Erythroblast (primary cell): ENCODE results near the gene MLX.
"Not testable (repeated sequence)": the region's sequence is repeated elsewhere in the genome, so short reads cannot be mapped to it uniquely, and the experiment has no call there.

Experiments used
- DNase-seq, 2 experiments: peaks; one replicate each; lab custom pipeline; 2025; lab: John Stamatoyannopoulos, UW
- GATA1 ChIP-seq: IDR thresholded peaks from 2 replicates; pipeline ENCODE4 v1.6.1; 2011; ENCODE audit warnings: low read depth, mild to moderate bottlenecking, control low read depth, low read length, moderate library complexity
- POLR2A ChIP-seq: IDR thresholded peaks from 2 replicates; pipeline ENCODE4 v1.6.1; 2011; ENCODE audit warnings: mild to moderate bottlenecking, low read length

Gene MLX

DNA sequence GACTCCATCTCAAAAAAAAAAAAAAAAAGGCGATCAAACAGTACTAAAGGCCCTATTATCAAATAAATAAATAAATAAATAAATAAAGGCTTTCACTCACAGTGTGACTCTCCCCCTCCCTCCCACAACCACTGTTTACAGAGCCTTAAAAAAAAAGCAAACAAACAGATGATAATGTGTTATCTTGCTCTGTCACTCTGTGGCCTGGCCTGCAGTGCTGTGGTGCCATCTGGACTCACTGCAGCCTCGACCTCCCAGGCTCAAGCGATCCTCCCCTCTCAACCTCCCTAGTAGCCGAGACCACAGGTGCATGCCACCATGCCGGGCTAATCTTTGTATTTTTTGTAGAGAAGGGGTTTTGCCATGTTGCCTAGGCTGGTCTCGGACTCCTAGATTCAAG lies 39.0 kb upstream of the MLX start:
- no peak for TF ChIP-seq POLR2A
- peak; percentile 37 to 64 for DNase-seq

DNA sequence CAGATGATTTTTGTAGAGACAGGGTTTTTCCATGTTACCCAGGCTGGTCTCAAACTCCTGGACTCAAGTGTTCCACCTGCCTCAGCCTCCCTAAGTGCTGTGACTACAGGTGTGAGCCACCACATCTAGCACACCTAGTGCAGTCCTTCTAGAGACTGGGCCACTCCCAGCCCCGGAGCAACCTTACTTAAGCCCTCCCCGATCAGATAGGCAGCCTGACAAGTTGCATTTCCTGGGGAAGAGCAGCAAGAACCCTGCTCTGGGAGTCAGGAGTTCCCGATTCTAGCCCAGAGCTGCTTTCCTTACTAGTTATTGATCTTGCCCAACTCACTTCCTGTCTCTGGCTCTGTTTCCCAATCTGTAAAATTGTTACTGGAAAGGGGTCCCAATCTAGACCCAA lies 37.8 kb upstream of the MLX start:
- TF ChIP-seq GATA1 (no peak), POLR2A (no peak)
- DNase-seq = peak in 1 of 2 experiments; percentile 21

DNA sequence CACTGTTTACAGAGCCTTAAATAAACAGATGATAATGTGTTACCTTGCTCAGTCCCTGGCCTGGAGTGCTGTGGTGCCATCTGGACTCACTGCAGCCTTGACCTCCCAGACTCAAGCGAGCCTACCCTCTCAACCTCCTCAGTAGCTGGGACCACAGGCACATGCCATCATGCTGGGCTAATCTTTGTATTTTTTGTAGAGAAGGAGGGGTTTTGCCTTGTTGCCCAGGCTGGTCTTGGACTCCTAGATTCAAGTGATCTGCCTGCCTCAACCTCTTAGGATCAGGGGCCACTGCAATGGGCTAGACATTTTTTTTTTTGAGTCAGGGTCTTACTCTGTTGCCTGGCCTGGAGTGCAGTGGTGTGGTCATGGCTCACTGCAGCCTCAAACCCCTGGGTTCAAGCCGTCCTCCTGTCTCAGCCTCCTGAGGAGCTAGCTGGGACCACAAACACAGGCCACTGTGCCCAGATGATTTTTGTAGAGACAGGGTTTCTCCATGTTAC lies 35.9 kb upstream of the MLX start:
- no peak for DNase-seq
- TF ChIP-seq GATA1 (no peak), POLR2A (no peak)

DNA sequence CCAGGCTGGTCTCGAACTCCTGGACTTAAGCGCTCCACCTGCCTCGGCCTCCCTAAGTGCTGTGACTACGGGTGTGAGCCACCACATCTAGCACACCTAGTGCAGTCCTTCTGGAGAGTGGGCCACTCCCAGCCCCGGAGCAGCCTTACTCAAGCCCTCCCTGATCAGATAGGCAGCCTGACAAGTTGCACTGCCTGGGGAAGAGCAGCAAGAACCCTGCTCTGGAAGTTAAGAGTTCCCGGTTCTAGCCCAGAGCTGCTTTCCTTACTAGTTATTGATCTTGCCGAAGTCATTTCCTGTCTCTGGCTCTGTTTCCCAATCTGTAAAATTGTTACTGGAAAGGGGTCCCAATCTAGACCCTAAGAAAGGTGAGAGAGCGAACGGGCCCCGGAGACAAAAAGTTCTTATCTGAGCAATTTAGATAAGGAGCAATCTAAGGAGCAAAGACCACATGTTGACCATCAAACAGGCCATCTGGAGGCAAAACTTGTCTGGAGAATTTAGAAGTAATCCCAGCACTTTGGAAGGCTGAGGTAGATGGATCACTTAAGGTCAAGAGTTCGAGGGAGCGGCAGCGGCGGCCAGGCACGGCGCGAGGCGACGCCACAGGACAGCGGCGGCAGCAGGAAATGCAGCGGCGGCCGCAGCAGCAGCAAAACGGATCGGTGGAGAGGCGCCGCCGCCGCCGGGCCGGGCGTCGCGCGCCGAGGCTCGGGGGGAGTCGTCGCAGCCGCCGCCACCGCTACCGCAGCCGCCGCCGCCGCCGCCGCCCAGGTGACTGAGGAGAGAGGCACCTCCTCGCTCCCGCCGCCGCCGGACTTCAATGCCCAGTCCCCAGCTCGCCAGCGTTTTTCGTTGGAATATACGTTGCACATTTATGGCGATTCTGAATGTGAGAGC lies 35.2 kb upstream of the MLX start:
- TF ChIP-seq POLR2A = no peak
- TF ChIP-seq GATA1 = no peak
- peak; percentile 80 to 82 for DNase-seq

DNA sequence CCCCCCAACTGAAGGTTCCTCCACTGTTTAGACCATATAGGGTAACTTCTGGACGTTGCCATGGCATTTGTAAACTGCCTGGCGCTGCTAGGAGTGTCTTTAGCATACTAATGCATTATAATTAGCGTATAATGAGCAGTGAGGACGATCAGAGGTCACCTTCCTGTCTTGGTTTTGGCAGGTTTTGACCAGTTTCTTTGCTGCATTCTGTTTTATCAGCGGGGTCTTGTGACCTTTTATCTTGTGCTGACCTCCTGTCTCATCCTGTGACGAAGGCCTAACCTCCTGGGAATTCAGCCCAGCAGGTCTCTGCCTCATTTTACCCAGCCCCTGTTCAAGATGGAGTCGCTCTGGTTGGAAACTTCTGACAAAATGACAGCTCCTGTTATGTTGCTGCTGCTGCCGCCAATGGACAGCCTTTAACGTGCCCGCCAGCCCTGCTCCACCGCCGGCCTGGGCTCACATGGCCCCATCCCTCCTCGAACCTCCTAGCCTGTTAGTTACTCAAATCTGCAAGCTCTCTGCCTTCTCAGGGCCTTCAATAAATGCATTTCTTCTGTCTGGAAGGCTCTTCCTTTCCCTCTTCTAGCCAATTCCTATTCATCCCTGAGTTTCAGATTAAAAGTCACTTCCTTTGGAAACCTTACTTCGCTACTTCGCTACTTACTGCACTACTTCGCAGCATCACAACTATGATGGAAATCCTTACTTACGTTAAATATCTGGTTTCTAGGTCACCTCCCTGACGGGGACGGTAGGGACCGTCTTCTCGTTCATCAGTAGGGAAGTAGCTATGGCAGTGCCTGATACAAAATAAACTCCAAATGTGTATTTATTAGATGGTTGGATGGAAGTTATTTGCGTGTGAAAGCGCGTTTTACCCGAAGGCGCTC lies 31.5 kb upstream of the MLX start:
- no peak for TF ChIP-seq GATA1
- TF ChIP-seq POLR2A = no peak
- DNase-seq = peak in 1 of 2 experiments; percentile 46

DNA sequence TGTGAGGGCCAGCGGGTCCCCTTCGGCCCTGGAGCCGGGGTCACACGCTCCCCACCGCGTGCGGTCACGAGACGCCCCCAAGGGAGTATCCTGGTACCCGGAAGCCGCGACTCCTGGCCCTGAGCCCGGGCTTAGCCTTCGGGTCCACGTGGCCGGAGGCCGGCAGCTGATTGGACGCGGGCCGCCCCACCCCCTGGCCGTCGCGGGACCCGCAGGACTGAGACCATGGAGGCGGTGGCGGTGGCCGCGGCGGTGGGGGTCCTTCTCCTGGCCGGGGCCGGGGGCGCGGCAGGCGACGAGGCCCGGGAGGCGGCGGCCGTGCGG lies 30.9 kb upstream of the MLX start, which contains the start of gene NAGLU:
Gene NAGLU, plus strand, starts transcription at position 194 of the 324 bp plus-strand sequence. Its CDS starts 32 bp downstream, at position 226.
- TF ChIP-seq GATA1 (no peak), POLR2A (peak; percentile 77)
- peak; percentile 92 to 94 for DNase-seq

DNA sequence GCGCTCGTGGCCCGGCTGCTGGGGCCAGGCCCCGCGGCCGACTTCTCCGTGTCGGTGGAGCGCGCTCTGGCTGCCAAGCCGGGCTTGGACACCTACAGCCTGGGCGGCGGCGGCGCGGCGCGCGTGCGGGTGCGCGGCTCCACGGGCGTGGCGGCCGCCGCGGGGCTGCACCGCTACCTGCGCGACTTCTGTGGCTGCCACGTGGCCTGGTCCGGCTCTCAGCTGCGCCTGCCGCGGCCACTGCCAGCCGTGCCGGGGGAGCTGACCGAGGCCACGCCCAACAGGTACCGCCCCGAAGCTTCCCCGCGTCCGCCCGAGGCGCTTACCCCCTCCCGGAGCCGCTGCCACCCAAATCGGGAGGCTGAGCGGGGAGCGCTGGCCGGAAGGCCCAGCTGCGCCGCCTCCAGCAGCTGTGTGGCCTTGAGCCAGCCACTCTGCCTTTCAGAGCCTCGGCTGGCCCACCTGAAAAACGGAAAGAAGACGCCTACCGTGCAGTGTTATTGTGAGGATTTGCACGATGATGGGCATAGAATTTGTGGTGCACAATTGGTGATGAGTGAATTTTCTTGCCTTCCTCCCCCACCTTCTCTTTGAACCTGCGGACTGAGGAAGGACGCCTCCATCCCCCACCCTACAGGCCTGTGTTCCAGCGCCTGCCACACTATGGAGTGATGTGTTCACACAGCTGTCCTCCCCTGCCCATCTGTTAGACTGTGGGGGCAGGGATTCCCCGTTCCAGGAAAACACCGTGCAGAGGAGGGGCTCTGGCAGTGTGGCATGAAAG lies 30.3 kb upstream of the MLX start:
- peak; percentile 82 to 85 for DNase-seq
- TF ChIP-seq GATA1 (no peak), POLR2A (no peak)

DNA sequence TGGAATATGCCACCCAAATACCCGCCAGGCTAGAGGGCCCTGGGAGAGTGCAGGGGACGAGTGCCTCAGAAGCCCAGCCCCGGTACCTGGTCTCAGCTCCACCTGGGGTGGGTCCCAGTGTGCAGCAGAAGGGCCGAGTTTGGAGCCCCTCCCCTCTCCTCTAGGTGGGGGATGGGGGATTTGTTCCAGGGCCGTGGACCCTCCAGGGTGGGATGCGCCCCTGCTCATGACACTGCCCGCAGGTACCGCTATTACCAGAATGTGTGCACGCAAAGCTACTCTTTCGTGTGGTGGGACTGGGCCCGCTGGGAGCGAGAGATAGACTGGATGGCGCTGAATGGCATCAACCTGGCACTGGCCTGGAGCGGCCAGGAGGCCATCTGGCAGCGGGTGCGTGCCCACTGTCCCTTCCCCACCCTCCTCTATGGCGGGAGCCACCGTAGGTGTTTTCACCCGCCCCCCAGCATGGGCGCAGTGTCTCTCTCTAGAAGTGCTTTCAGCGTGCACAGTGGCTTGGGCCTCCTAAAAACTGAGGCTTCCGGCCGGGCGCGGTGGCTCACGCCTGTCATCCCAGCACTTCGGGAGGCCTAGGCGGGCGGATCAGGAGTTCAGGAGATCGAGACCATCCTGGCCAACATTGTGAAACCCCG lies 29.6 kb upstream of the MLX start:
- TF ChIP-seq GATA1 (no peak), POLR2A (no peak)
- no peak for DNase-seq

DNA sequence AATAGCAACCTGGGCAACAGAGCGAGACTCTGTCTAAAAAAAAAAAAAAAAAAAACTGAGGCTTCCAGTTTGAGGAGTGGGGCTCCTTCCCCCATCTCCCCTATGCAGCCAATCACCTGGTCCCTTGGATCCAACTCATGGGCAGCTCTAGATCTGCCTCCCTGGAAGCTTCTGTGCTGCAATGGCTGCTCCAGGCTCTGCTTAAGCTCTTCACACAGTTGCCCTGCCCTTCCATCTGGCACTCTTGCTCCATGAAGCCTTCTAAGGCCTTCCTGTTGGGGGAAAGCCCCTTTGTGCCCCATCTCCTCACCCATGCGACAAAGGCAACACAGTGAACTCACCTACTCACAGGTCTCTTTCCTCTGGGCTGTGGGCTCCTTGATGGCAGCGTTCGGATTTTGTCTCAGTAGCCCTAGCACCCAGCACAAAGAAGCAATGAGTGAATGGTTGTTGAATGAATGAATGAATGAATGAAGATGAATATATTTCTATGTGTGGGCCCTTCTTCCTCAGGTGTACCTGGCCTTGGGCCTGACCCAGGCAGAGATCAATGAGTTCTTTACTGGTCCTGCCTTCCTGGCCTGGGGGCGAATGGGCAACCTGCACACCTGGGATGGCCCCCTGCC lies 29.0 kb upstream of the MLX start:
- TF ChIP-seq GATA1 (no peak), POLR2A (no peak)
- no peak for DNase-seq

DNA sequence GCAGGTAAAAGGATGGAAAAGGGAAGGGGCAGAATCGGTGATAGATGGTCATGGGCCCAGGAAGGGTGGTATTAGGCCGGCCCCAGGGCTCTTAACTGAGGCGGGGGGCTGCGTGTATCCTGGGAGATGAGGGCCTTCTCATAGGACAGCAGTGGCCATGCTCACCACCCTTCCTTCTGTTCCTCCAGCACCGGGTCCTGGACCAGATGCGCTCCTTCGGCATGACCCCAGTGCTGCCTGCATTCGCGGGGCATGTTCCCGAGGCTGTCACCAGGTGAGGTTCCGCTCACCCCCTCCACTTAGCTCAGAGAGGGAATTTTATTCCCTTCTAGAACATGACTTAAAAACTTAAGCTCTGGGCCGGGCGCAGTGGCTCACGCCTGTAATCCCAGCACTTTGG lies 28.4 kb upstream of the MLX start:
- no peak for DNase-seq
- TF ChIP-seq POLR2A (no peak), GATA1 (no peak)

DNA sequence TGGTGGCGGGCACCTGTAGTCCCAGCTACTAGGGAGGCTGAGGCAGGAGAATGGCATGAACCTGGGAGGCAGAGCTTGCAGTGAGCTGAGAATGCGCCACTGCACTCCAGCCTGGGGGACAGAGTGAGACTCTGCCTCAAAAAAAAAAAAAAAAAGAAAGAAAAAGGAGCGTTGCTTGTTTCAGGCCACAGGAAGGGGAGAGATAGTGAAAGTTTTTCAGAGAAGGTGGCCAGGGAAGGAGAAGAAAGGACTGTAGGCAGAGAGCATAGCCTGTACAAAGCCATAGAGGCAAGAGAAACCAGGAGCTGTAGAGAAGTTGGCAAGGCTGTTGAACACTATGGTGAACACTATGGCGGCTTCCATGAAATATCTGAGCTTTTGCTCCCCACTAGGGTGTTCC lies 26.3 kb upstream of the MLX start:
- DNase-seq = not testable (repeated sequence)

DNA sequence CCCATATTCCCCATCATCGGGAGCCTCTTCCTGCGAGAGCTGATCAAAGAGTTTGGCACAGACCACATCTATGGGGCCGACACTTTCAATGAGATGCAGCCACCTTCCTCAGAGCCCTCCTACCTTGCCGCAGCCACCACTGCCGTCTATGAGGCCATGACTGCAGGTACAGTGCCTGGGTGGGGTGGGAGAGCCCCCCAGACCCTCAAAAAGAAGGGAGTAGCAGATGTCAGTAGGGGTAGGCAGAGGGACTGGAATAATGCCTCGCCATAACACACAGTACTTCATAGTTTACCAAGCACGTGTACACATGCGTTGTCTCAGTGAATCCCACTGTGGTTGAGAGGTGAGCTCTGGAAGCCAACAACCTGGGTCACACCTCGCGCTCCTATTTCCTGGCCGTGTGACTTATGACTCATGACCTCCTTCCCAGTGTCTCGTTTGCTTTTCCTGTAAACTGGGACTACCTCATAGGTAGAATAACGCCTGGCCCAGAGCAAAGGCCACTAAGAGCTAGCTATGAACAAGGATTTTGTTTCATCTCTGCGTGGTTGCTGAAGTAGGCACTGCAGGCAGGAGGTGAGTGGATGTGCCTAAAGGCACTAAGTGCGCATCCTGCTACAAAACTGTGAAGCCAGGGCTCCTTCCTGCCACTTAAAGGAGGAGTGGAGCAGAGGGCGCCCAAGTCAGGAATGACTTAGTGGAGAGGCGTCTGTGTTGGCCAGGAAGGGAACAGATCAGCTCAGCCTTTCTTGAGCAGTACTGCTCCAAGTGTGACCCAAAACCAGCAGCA lies 25.7 kb upstream of the MLX start:
- TF ChIP-seq POLR2A (peak; percentile 13), GATA1 (no peak)
- no peak for DNase-seq
